GM23248 (cell line): Measurements from ENCODE around the gene MDP1.

ENCODE experiments used
- EZH2 ChIP-seq: fragments of 200-600 bp; sonication (generic); IDR thresholded peaks from 2 replicates; pipeline ENCODE4 v1.6.1; 2018; ENCODE audit warnings: antibody characterized with exemption, mild to moderate bottlenecking; ENCODE audit not compliant: insufficient read depth, poor library complexity, severe bottlenecking
- EZH2phosphoT487 ChIP-seq: fragments of 200-600 bp; sonication (generic); IDR thresholded peaks from 2 replicates; pipeline ENCODE4 v1.6.1; 2018; ENCODE audit warnings: antibody characterized with exemption, moderate library complexity, mild to moderate bottlenecking, low read depth; ENCODE audit not compliant: insufficient read depth

- no peak for TF ChIP-seq EZH2phosphoT487
- TF ChIP-seq EZH2: no peak
These were observed 33.6 kb upstream of the MDP1 start for GRCh38 chr14:24249230-24250021.
